ENCODE measurements around the gene DAPK1.

Gene DAPK1

DNA sequence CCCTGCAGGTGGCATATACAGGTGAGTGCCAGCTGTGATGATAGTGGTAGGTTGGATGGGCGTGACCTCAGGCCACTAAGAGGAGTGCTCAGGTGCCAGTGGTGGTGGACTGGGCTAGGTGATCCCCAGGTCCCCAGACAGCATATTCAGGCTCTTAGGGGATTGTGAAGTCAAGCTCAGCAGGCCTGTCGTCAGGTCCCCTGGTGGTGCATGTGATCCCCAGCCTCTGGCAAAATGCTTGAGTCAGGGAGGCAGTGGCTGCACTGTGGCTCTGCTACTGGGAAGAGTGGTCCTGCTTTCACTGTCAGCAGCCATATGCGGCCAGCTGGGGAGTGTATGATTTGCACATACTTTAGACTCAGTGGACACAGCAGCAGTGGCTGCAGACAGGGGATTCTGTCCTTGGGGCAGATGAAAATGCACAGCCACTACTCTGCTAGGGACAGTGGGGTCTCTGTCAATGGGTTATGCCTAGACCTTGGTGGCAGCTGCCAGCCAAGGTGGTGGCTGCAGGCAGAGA lies 196.6 kb downstream of the DAPK1 start:
- ATAC-seq, result no peak
- TF ChIP-seq TOX (CRISPR knock-in tag; IDR thresholded peaks at IDR 0.05; ENCODE audit: borderline replicate concordance), result no peak
- TF ChIP-seq CSDC2 (CRISPR knock-in tag; IDR thresholded peaks at IDR 0.05), result no peak
- TF ChIP-seq SNAI2 (CRISPR knock-in tag; IDR thresholded peaks at IDR 0.05), result no peak
- TF ChIP-seq OSR1 (CRISPR knock-in tag; IDR thresholded peaks at IDR 0.05), result no peak
- no peak for TF ChIP-seq GLIS3 (CRISPR knock-in tag; IDR thresholded peaks at IDR 0.05)
- TF ChIP-seq, protein P1, sequence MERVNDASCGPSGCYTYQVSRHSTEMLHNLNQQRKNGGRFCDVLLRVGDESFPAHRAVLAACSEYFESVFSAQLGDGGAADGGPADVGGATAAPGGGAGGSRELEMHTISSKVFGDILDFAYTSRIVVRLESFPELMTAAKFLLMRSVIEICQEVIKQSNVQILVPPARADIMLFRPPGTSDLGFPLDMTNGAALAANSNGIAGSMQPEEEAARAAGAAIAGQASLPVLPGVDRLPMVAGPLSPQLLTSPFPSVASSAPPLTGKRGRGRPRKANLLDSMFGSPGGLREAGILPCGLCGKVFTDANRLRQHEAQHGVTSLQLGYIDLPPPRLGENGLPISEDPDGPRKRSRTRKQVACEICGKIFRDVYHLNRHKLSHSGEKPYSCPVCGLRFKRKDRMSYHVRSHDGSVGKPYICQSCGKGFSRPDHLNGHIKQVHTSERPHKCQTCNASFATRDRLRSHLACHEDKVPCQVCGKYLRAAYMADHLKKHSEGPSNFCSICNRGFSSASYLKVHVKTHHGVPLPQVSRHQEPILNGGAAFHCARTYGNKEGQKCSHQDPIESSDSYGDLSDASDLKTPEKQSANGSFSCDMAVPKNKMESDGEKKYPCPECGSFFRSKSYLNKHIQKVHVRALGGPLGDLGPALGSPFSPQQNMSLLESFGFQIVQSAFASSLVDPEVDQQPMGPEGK (CRISPR knock-in tag; IDR thresholded peaks at IDR 0.05; ENCODE audit: borderline replicate concordance), result no peak
- no peak for TF ChIP-seq ARNTL (CRISPR knock-in tag; IDR thresholded peaks at IDR 0.05; ENCODE audit: borderline replicate concordance, low read depth)
- TF ChIP-seq TCF4 (CRISPR knock-in tag; IDR thresholded peaks at IDR 0.05; ENCODE audit: borderline replicate concordance), result no peak
- no peak for TF ChIP-seq BACH2 (CRISPR knock-in tag; IDR thresholded peaks at IDR 0.05; ENCODE audit: borderline replicate concordance)
- TF ChIP-seq ZNF70 (CRISPR knock-in tag; IDR thresholded peaks at IDR 0.05), result no peak
- TF ChIP-seq, protein P2, sequence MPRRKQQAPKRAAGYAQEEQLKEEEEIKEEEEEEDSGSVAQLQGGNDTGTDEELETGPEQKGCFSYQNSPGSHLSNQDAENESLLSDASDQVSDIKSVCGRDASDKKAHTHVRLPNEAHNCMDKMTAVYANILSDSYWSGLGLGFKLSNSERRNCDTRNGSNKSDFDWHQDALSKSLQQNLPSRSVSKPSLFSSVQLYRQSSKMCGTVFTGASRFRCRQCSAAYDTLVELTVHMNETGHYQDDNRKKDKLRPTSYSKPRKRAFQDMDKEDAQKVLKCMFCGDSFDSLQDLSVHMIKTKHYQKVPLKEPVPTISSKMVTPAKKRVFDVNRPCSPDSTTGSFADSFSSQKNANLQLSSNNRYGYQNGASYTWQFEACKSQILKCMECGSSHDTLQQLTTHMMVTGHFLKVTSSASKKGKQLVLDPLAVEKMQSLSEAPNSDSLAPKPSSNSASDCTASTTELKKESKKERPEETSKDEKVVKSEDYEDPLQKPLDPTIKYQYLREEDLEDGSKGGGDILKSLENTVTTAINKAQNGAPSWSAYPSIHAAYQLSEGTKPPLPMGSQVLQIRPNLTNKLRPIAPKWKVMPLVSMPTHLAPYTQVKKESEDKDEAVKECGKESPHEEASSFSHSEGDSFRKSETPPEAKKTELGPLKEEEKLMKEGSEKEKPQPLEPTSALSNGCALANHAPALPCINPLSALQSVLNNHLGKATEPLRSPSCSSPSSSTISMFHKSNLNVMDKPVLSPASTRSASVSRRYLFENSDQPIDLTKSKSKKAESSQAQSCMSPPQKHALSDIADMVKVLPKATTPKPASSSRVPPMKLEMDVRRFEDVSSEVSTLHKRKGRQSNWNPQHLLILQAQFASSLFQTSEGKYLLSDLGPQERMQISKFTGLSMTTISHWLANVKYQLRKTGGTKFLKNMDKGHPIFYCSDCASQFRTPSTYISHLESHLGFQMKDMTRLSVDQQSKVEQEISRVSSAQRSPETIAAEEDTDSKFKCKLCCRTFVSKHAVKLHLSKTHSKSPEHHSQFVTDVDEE (CRISPR knock-in tag; IDR thresholded peaks at IDR 0.05), result no peak
- no peak for TF ChIP-seq ZC3H10 (CRISPR knock-in tag; IDR thresholded peaks at IDR 0.05)
- TF ChIP-seq, protein P3, sequence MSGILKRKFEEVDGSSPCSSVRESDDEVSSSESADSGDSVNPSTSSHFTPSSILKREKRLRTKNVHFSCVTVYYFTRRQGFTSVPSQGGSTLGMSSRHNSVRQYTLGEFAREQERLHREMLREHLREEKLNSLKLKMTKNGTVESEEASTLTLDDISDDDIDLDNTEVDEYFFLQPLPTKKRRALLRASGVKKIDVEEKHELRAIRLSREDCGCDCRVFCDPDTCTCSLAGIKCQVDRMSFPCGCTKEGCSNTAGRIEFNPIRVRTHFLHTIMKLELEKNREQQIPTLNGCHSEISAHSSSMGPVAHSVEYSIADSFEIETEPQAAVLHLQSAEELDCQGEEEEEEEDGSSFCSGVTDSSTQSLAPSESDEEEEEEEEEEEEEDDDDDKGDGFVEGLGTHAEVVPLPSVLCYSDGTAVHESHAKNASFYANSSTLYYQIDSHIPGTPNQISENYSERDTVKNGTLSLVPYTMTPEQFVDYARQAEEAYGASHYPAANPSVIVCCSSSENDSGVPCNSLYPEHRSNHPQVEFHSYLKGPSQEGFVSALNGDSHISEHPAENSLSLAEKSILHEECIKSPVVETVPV (CRISPR knock-in tag; IDR thresholded peaks at IDR 0.05), result no peak
- TF ChIP-seq PPARA (CRISPR knock-in tag; IDR thresholded peaks at IDR 0.05; ENCODE audit: borderline replicate concordance), result no peak
- TF ChIP-seq RARB (CRISPR knock-in tag; IDR thresholded peaks at IDR 0.05), result no peak

DNA sequence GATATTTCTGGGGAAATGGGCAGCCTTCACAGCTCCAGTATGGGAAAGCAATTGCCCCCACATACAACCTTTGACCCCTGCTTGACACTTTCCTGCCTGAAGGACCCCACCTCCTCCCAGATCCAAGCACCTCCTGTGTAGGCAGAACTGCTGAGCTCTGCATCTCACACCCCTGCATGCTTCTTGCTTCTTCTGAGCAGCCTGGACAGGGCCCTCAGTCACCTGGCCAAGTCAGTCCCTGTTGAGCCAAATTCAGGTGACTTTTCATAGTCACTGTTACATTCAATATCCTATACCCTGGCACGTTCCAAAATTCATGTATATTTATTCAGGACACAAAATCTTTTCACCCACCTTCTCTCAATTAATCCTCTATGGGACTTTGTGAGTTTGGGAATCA lies 197.9 kb downstream of the DAPK1 start:
- TF ChIP-seq ISL1 (CRISPR knock-in tag; IDR thresholded peaks at IDR 0.05) (no peak), OSR1 (CRISPR knock-in tag; IDR thresholded peaks at IDR 0.05) (no peak), SNAI2 (CRISPR knock-in tag; IDR thresholded peaks at IDR 0.05) (no peak), ZFP3 (CRISPR knock-in tag; IDR thresholded peaks at IDR 0.05) (no peak), ZFP30 (CRISPR knock-in tag; IDR thresholded peaks at IDR 0.05) (no peak), TCF4 (CRISPR knock-in tag; IDR thresholded peaks at IDR 0.05; ENCODE audit: borderline replicate concordance) (no peak), GLIS3 (CRISPR knock-in tag; IDR thresholded peaks at IDR 0.05) (no peak), ESRRG (CRISPR knock-in tag; IDR thresholded peaks at IDR 0.05) (no peak), ZNF70 (CRISPR knock-in tag; IDR thresholded peaks at IDR 0.05) (no peak), BACH2 (CRISPR knock-in tag; IDR thresholded peaks at IDR 0.05; ENCODE audit: borderline replicate concordance) (no peak), CSDC2 (CRISPR knock-in tag; IDR thresholded peaks at IDR 0.05) (no peak), ZNF8 (CRISPR knock-in tag; IDR thresholded peaks at IDR 0.05) (no peak), RARB (CRISPR knock-in tag; IDR thresholded peaks at IDR 0.05) (no peak)
- TF ChIP-seq, protein P3 (CRISPR knock-in tag; IDR thresholded peaks at IDR 0.05), result no peak
- TF ChIP-seq, protein P1 (CRISPR knock-in tag; IDR thresholded peaks at IDR 0.05; ENCODE audit: borderline replicate concordance), result no peak
- TF ChIP-seq, protein P2 (CRISPR knock-in tag; IDR thresholded peaks at IDR 0.05), result no peak
- no peak for ATAC-seq

All from SK-N-SH treated with all-trans-retinoic acid at 6 μM for 48 hours (cell line).